Glutamatergic neuron (in vitro differentiated cells): Measurements from ENCODE around the gene CELF5. TPM values are rescaled to one million over a fixed set of nuclear protein-coding genes. Genes with fewer than 3 reads are reported as not detected.

Source experiments
- DNase-seq: peaks from one replicate; pipeline ENCODE4 v3.0.0; 2022
- H3K27ac Mint-ChIP-seq: one replicate; pipeline ENCODE4 v1.8.0; 2020; ENCODE audit warnings: mild to moderate bottlenecking, mixed read lengths, inconsistent platforms; ENCODE audit not compliant: unreplicated experiment
- H3K27me3 Mint-ChIP-seq: one replicate; pipeline ENCODE4 v1.8.0; 2020; ENCODE audit warnings: mild to moderate bottlenecking, moderate library complexity, mixed read lengths, inconsistent platforms; ENCODE audit not compliant: unreplicated experiment
- H3K36me3 Mint-ChIP-seq: one replicate; pipeline ENCODE4 v1.8.0; 2020; ENCODE audit warnings: mild to moderate bottlenecking, mixed read lengths, inconsistent platforms; ENCODE audit not compliant: unreplicated experiment
- H3K4me1 Mint-ChIP-seq: one replicate; pipeline ENCODE4 v1.8.0; 2020; ENCODE audit warnings: mild to moderate bottlenecking, low read depth, mixed read lengths, inconsistent platforms; ENCODE audit not compliant: unreplicated experiment
- H3K4me3 Mint-ChIP-seq: one replicate; pipeline ENCODE4 v1.8.0; 2020; ENCODE audit warnings: mild to moderate bottlenecking, mixed read lengths, inconsistent platforms; ENCODE audit not compliant: unreplicated experiment
- H3K9me3 Mint-ChIP-seq: one replicate; pipeline ENCODE4 v1.8.0; 2020; ENCODE audit warnings: mild to moderate bottlenecking, moderate library complexity, mixed read lengths, inconsistent platforms; ENCODE audit not compliant: unreplicated experiment
- CTCF ChIP-seq: fragments of 200-600 bp; sonication (generic); IDR thresholded peaks from one replicate; pipeline ENCODE4 v1.5.0; 2021; ENCODE audit not compliant: partially characterized antibody, unreplicated experiment
- total RNA-seq: library from RNA; stranded (reverse); fragmentation: NEBNext Ultra II Directional; extraction: Animal tissue kit (Norgen Biotek cat#: 25700); gene quantifications from one replicate; pipeline ENCODE4 v1.2.1, GENCODE V29; 2021; ENCODE audit not compliant: unreplicated experiment

CELF5 gene
- total RNA-seq, 1 donor from 2014 or later: 12.5 TPM

GRCh38 chr19:3249408-3249807 lies 24.9 kb downstream of the CELF5 start:
- TF ChIP-seq CTCF: no peak

GRCh38 chr19:3250675-3251074 lies 26.2 kb downstream of the CELF5 start:
- DNase-seq: peak; percentile 37
- H3K36me3 Mint-ChIP-seq: peaks cover 5% of the 10 kb centered on the region

More at GRCh38 chr19:3249408-3249807, 24.9 kb downstream of the CELF5 start:
- Mint-ChIP-seq H3K4me3 (no peak overlapping the region), H3K27me3 (peaks cover 2% of the 10 kb centered on the region), H3K4me1 (no peaks in the 10 kb centered on the region), H3K9me3 (peaks cover 2% of the 10 kb centered on the region), H3K27ac (no peak overlapping the region), H3K36me3 (peaks cover 4% of the 10 kb centered on the region)
- DNase-seq: peak; percentile 31

GRCh38 chr19:3251229-3251628 lies 26.8 kb downstream of the CELF5 start:
- Mint-ChIP-seq H3K4me3 (no peak overlapping the region), H3K9me3 (peaks cover 2% of the 10 kb centered on the region), H3K4me1 (no peaks in the 10 kb centered on the region), H3K36me3 (peaks cover 5% of the 10 kb centered on the region), H3K27me3 (peaks cover 2% of the 10 kb centered on the region), H3K27ac (no peak overlapping the region)
- no peak for DNase-seq
- no peak for TF ChIP-seq CTCF

More at GRCh38 chr19:3250675-3251074, 26.2 kb downstream of the CELF5 start:
- Mint-ChIP-seq H3K9me3 (peaks cover 2% of the 10 kb centered on the region), H3K4me3 (no peak overlapping the region), H3K27me3 (peaks cover 2% of the 10 kb centered on the region), H3K4me1 (no peaks in the 10 kb centered on the region), H3K27ac (no peak overlapping the region)
- peak; percentile 61 for TF ChIP-seq CTCF

- no peak overlapping the region for H3K4me3 Mint-ChIP-seq
- H3K36me3 Mint-ChIP-seq: peaks cover 5% of the 10 kb centered on the region
These were observed 28.2 kb downstream of the CELF5 start for GRCh38 chr19:3252650-3253049.

GRCh38 chr19:3253270-3253669 lies 28.8 kb downstream of the CELF5 start:
- H3K27ac Mint-ChIP-seq: no peak overlapping the region
- H3K9me3 Mint-ChIP-seq: peaks cover 2% of the 10 kb centered on the region
- no peak for DNase-seq
- H3K4me3 Mint-ChIP-seq: no peak overlapping the region
- TF ChIP-seq CTCF: no peak
- peaks cover 5% of the 10 kb centered on the region for H3K36me3 Mint-ChIP-seq
- no peaks in the 10 kb centered on the region for H3K4me1 Mint-ChIP-seq
- H3K27me3 Mint-ChIP-seq: peaks cover 2% of the 10 kb centered on the region

More at GRCh38 chr19:3252650-3253049, 28.2 kb downstream of the CELF5 start:
- no peak for DNase-seq
- no peak for TF ChIP-seq CTCF
- Mint-ChIP-seq H3K27ac (no peak overlapping the region), H3K9me3 (peaks cover 2% of the 10 kb centered on the region), H3K4me1 (no peaks in the 10 kb centered on the region), H3K27me3 (peaks cover 2% of the 10 kb centered on the region)
